ENCODE results near the gene PBX3.
"Not testable (repeated sequence)": the region's sequence is repeated elsewhere in the genome, so short reads cannot be mapped to it uniquely, and the experiment has no call there.

PBX3 gene

GRCh38 chr9:125749287-125749935 is 2.2 kb downstream of the PBX3 start:
- DNase-seq, result no peak

GRCh38 chr9:125749951-125750626 is 2.9 kb downstream of the PBX3 start:
- no peak for DNase-seq

- DNase-seq, result no peak
Measured at GRCh38 chr9:125750627-125751011, 3.4 kb downstream of the PBX3 start.

- no peak for DNase-seq
Measured at GRCh38 chr9:125752070-125752628, 5.0 kb downstream of the PBX3 start.

- no peak for DNase-seq
Measured at GRCh38 chr9:125754096-125754495, 6.9 kb downstream of the PBX3 start.

DNA sequence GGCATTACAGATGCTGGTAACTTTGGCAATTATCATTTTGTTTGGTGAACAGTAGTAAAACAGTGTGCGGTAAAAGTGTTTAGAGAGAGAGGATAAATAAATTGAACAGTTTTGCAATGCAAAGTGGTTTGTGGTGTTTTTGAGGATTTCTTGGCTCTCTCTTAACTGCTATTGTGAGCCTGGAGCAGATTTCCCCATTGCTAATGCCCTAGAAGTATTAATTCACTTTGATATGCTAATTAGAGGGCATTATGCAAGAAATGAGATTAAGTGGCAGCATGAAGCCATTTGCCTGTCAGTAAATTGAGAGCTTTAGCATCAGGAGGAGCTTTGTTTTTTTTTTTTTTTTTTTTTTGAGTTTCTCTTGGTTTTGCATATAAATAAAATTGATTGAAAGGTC is 8.2 kb downstream of the PBX3 start:
- no peak for DNase-seq

DNA sequence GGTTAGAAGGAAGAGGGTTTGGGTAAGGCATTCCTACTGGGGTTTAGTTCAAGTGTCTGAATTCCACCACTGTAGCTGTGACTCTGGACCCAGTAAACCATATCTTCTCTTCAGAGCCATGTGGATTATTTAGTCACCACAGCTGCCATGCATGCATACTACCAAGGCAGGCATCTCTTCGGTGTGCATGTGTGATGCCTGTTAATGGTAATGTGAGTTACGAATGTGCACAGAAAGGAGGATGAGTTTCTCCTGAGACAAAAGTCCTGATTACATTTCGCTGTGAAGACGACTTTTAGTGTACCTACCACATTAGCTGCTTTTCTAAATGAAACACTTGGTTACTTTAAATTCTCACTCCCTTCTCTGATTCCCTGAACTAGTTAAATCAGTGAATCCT is 9.3 kb downstream of the PBX3 start:
- no peak for DNase-seq

- no peak for DNase-seq
Measured at GRCh38 chr9:125757834-125758233, 10.7 kb downstream of the PBX3 start.

DNA sequence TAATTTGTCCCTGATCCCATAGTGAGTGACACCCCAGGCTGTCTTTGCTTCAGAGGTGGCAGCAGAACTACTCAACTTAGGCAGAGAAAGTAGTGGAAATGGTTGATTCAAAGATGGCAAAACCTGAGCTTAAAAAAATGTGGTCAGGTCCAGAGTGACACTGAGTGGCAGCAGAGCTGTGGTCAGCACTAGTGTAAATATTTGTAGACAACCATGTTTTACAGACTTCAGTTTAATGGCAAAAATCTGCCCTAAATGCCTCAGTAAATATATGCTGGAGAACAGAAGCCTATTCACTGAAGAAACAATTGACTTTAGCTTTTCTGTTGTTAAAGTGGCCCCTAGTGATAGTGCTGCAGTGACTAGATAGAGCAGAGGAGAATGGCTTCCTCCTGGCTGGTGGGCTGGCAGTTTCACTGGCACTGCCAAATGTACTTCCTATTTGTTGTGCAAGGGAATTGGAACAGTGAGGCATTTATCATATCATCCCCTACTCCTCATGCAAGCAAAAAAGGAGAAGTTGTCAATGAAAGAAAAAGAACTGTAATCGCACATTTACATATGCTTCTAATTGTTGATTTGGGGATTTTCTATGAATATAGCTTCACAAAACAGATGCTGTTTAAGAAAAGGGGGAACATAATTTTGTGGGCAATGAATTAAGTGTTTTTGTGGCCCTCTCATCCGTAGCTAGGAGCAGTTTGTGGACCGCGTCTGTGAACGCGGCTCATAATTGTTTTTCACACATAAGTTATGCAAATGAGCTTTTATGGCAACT is 12.0 kb downstream of the PBX3 start:
- DNase-seq, result no peak

DNA sequence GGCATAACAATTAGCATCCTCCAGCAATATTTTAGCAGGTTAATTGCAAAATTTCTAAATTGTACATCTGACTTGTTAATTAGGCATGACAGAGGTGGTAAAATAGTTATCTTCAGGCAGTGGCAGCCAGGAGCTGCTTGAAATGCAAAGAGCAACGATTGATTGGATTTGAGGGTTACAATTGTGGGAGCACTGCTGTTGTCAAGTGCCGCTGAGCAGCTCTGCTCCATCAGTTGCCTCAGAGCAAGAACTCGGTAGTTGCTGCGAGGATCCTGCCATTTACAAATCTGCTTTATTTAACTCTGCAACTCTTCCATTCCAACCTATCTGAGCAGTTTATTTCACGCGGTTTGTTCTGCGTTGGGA is 12.6 kb downstream of the PBX3 start:
- DNase-seq, result no peak

- no peak for DNase-seq
Measured at GRCh38 chr9:125760537-125760936, 13.4 kb downstream of the PBX3 start.

DNA sequence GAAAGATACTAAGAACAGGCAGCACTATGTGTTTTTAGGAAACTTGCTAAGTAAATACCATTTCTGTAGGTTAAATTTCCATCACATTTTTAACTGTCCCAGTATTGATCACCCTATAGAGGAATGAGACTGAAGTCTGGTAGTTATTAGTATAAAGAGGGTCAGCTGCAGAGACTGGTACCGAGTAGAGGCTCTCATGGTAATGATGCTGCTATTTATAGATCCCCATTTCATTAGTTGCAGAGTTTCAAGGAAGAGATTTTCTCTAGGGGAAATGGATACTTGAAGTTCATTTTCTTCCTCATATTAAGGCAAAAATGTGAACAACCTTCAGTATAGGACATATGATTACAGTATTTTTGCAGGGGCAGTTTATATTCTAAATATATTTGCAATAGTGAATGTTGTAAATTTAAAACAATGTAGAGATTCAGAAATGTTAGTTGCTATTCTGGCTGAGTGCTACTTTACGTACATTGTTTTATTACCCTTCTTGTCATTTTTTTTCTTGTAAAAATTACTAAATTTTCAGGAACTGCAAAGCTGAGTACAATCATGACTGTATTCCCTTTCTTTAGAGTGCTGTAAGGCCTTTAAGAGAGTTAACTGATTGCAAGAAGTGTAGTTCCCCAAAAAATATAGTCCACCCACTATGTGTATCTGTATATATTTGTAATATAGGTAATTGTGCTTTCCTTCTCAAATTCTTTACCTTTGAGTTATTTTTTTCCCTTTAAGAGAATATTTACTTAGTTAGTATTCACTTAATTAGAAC is 14.7 kb downstream of the PBX3 start:
- DNase-seq, result no peak

- no peak for DNase-seq
Measured at GRCh38 chr9:125763394-125763801, 16.2 kb downstream of the PBX3 start.

DNA sequence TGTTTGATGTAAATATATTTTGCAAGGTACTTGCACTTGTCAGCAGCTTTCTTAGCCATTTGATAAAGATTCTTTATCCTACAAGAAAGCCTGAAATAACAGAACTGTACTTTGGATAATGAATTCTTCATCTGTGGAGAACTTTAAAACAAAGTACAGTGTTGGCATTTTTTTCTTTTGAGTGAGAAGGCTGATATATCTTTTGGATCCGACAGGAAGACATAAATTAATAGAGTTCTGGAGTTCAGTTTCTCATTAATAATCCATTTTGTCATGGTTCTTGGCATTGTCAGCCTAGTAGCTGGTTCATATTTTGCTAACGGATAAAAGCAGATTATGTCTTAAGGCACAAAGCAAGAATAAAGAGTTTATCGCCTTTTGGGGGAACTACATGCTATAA is 17.0 kb downstream of the PBX3 start:
- DNase-seq, result no peak

DNA sequence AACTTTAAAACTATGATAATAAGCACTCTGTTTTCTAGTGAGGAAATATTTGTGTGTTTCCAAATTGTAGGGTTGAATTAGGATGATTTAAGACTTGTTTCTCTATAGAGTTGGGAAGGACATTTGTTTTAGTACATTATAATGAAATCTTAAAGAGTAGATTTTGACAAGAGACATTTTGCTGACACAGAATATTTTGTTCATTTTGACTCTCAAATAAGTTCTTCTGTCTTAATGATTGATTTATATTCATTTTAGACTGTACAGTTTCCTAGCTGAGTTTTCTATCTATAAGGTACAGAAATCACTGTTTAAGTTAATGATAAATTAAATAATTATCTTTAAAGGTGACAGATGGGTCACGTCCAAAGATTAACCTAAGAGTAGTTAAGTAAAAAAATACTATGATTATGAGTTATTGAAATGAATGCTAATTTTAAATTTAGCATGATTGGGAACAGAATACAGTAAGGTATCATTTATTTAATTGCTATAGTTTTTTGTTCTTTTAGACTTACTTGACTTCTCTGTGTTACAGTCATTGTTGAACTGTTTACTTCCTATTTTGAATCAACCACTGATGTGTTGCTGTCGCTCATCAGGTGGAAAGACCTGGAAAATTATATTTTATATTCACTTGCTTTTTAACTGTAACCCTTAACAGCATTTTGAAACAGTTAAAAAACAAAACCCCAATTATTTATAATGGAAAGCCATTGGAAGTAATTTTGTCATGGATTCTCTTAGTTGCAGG is 19.5 kb downstream of the PBX3 start:
- no peak for DNase-seq

- no peak for DNase-seq
Measured at GRCh38 chr9:125767349-125767748, 20.2 kb downstream of the PBX3 start.

GRCh38 chr9:125768803-125769202 is 21.6 kb downstream of the PBX3 start:
- no peak for DNase-seq

DNA sequence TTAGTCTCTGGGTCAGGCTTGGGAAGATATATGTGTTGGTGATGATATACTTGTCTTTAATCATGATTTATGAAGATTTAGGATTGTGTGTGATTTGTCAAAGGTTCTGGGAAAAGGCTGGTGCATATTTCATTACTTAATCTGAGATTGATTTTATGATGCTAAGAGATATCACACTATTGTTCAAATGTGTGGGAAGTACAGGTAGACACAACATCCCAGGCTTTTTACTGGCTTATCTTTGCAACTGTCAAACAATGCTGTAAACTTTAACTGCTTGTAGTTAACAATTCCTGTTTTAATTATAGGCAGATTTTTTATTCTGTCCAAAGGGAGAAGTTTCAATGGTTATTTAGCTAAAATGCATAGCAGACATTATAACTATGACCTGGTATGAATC is 23.9 kb downstream of the PBX3 start:
- DNase-seq, result no peak

DNA sequence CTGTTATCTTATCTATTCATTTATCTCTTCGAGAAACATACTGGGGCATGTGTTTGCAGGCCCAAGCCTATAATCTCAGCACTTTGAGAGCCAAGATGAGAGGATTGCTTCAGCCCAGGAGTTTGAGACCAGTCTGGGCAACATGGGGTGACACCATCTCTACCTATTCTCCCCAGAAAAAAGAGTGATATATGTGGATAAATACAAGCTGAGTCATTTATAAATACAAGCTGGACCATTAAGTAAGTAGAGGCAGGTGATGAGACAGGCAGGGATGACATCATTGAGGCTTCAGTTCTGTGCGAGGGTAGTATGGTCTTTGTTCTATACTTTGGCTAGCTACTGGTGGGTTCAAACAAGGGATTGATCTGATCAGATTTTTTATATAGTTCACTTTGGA is 25.6 kb downstream of the PBX3 start:
- DNase-seq, result no peak

GRCh38 chr9:125774106-125774505 is 26.9 kb downstream of the PBX3 start:
- DNase-seq, result no peak

- not testable (repeated sequence) for DNase-seq
Measured at GRCh38 chr9:125776789-125777188, 29.6 kb downstream of the PBX3 start.

- DNase-seq, result not testable (repeated sequence)
Measured at GRCh38 chr9:125778538-125779219, 31.5 kb downstream of the PBX3 start.

Data from activated CD4-positive, alpha-beta T cell treated with anti-CD3 and anti-CD28 coated beads, Interleukin-2, amount 50 U/mL, for 48 hours (primary cell).